ENCODE results near the gene GPX7.

The GPX7 gene

DNA sequence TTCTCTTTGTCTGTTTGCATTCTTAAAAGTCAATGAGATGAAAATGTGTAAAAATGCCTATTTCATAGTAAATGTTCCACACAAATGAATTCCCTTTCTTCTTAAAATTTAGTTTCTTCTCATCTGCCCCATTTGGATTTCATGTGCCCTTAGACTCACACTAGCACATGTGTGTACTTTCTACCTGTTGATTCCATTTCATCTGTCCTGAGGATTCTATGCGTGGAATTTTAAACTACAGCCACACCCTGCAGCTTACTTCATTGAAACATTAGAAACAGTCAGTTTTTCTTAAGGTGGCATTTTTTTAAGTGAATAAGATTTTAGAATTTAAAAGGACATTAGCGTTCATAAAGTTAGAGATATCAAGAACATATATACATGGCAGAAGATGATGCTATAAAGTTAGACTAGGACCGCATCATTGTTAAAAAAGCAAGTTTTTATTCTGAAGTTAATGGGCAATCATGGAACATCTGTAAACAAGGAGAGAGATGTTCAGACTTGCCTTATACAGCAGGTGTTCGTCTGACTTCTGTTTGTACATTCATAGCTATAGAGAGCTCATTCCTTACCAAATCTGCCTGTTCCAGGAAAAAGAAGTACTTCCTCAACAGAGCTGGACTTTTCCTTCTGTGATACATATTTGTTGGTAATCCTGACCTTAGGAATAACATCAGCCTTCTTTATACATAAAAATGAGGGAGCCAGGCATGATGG lies 45.4 kb upstream of the GPX7 start:
- DNase-seq (ENCODE audit: low read depth in 2 of 2): no peak
- TF ChIP-seq, protein P1, sequence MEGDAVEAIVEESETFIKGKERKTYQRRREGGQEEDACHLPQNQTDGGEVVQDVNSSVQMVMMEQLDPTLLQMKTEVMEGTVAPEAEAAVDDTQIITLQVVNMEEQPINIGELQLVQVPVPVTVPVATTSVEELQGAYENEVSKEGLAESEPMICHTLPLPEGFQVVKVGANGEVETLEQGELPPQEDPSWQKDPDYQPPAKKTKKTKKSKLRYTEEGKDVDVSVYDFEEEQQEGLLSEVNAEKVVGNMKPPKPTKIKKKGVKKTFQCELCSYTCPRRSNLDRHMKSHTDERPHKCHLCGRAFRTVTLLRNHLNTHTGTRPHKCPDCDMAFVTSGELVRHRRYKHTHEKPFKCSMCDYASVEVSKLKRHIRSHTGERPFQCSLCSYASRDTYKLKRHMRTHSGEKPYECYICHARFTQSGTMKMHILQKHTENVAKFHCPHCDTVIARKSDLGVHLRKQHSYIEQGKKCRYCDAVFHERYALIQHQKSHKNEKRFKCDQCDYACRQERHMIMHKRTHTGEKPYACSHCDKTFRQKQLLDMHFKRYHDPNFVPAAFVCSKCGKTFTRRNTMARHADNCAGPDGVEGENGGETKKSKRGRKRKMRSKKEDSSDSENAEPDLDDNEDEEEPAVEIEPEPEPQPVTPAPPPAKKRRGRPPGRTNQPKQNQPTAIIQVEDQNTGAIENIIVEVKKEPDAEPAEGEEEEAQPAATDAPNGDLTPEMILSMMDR (IDR thresholded peaks at IDR 0.05; ENCODE audit: low read depth, low read length): no peak
- no peak overlapping the region for H3K4me3 ChIP-seq (replicated peaks in 1 of 2; ENCODE audit: low read depth in 2 of 2, low read length in 2 of 2)

DNA sequence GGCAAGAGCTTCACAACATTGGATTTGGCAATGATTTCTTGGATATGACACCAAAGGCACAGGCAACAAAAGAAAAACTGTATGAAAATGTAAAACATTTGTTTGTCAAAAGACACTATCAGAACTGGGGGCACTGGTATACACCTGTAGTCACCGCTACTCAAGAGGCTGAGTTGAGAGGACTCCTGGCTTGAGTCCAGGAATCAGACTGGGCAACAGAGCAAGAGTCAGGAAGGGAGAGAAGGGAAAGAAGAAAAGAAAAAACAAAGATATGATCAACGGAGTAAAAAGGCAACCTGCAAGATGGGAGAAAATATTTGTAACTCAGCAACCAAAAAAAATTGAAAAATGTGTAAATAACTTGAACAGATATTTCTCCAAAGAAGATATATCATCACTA lies 43.2 kb upstream of the GPX7 start:
- TF ChIP-seq, protein P1 (IDR thresholded peaks at IDR 0.05; ENCODE audit: low read depth, low read length): no peak
- H3K4me3 ChIP-seq (replicated peaks in 1 of 2; ENCODE audit: low read depth in 2 of 2, low read length in 2 of 2): no peak overlapping the region
- no peak for DNase-seq (ENCODE audit: low read depth in 2 of 2)

DNA sequence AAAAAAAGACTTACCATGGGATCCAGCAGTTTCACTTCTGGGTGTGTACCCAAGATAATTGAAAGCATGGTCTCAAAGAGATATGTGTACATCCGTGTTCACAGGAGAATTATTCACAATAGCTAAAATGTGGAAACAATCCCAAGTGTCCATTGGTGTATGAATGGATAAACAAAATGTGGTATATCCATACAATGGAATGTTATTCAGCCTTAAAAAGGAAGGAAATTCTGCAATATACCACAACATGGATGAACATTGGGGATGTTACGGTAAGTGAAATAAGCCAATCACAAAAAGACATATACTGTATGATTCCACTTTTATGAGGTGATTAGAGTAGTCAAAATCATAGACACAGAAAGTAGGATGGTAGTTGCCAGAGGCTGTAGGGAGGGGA lies 42.3 kb upstream of the GPX7 start:
- DNase-seq (ENCODE audit: low read depth in 2 of 2): no peak
- H3K4me3 ChIP-seq (replicated peaks in 1 of 2; ENCODE audit: low read depth in 2 of 2, low read length in 2 of 2): no peak overlapping the region
- TF ChIP-seq, protein P1 (IDR thresholded peaks at IDR 0.05; ENCODE audit: low read depth, low read length): no peak

DNA sequence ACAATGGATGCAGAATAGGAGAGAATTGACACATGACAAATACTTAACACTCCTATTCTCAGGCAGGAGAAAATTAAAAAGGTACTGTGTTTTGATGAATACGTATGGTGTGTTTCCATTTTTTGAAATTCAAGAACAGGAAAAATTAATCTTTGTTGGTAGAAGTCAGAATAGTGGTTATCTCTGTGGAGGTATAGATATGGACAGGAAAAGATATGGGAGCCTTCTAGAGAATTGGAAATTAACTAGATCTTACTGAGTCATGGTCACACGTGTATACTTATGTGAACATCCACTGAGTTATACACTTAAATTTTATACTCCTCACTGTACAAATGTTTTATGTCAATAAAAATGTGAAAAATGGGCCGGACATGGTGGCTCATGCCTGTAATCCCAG lies 39.4 kb upstream of the GPX7 start:
- TF ChIP-seq, protein P1 (IDR thresholded peaks at IDR 0.05; ENCODE audit: low read depth, low read length): no peak
- no peak for DNase-seq (ENCODE audit: low read depth in 2 of 2)
- H3K4me3 ChIP-seq (replicated peaks in 1 of 2; ENCODE audit: low read depth in 2 of 2, low read length in 2 of 2): no peak overlapping the region

DNA sequence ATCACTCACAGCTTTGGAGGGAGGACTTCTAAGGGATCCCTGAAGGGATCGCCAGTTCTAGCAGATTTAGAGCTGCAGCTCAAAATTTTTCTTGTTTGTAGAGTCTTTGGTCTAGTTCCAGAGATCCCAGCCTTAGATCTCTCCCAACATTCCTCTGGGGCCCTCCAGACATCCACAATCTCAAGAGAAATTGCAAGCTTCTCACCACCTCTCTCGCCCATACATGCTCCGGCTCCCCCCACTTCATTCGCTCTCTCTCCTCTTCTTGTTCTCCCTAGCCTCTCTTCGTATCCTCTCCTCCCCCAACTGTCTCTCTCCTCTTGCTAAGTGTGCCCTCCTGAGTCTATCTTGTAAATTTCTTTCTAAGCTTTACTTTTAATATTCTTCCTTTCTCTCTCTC lies 34.2 kb upstream of the GPX7 start:
- DNase-seq (ENCODE audit: low read depth in 2 of 2): peak in 1 of 2 donors; percentile 29
- TF ChIP-seq, protein P1 (IDR thresholded peaks at IDR 0.05; ENCODE audit: low read depth, low read length): no peak
- H3K4me3 ChIP-seq (replicated peaks in 1 of 2; ENCODE audit: low read depth in 2 of 2, low read length in 2 of 2): no peak overlapping the region

DNA sequence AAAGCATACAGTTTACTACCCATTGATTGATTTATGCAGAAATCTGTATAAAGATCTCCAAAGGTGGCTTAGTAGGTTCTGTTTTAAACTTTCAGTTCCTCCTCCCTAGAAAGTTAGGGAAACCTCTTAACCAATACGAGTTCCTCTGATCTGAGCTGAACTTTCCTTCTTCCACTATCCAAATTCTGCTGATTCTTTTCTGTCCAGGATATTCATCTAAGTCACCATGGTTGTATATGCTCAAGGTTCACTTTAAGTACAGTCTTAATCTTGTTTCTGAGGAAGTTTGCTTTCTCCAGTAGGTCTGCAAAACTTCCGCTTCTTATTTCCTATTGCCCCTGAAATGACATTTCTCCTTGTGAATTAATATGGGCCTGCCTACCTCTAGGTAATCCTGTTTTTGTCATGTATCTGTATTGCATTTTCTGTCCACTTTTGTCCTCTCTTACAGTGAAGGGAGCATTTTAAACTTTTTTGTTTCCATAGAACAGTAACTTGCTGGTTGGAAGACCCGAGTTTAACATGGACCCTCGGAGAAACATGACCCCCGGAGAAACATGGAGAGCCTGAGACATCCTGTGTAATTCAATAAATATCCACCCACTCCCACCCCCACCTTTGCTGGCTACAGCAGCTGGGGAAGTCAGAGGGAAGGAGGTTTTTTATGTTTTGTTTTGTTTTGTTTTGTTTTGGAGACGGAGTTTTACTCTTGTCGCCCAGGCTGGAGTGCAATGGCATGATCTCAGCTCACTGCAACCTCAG lies 32.5 kb upstream of the GPX7 start:
- H3K4me3 ChIP-seq (replicated peaks in 1 of 2; ENCODE audit: low read depth in 2 of 2, low read length in 2 of 2): no peak overlapping the region
- no peak for DNase-seq (ENCODE audit: low read depth in 2 of 2)
- TF ChIP-seq, protein P1 (IDR thresholded peaks at IDR 0.05; ENCODE audit: low read depth, low read length): no peak
